Activated CD8-positive, alpha-beta memory T cell treated with anti-CD3 and anti-CD28 coated beads for 24 hours (primary cell): ENCODE measurements around the gene SLC28A1.

Experiments used
- DNase-seq: peaks from one replicate; pipeline ENCODE4 v3.0.0-alpha.2; 2020

SLC28A1 gene

GRCh38 chr15:84973492-84974460 is 89.3 kb downstream of the SLC28A1 start:
- DNase-seq = no peak

DNA sequence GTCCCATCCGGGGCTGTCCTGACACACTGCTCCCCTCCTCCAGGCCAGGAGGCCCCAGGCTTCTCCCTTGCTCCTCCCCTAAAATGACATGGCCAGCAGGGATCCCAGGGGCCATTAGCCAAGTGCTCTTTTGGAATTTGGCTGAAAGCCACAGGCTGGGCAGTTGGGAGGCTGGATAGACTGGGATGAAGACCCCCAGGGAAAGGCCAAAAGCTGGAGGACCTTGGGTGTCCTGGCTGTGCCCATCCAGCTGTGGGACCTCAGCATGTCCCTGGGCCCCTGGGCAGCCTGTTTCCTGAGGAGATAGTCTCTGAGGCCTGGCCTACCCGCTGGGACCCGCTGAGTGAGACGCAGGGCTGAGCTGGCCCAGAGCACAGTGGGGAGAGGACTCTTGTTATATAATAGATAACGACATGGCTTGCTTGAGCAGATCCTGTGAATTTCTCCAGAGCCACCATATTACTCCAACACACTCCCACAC is 91.4 kb downstream of the SLC28A1 start:
- peak; percentile 37 for DNase-seq

DNA sequence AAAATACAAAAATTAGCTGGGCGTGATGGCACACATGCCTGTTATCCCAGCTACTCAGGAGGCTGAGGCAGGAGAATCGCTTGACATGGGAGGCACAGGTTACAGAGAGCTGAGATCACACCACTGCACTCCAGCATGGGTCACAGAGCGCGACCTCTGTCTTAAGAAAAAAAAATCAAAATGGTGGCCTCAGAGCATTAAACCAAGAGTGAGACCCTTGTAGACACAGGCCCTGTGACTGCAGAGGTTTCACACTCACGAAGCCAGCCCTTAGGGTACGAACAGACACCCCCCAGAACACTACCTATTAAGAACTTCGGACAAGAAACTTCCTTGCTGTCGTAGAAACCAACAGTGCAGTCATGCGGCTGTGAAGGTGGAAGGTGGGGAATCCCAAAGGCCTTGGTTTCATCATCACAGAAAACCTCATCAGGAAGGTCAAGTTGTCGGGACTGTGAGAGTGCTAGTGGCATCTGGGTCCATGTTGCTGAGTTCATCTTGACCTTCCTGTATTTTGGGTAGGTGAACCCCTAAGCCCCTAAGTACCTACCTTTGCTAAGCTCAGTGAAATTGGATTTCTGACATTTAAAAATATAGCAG is 92.4 kb downstream of the SLC28A1 start:
- peak; percentile 7 for DNase-seq

- DNase-seq = peak; percentile 57
Measured at GRCh38 chr15:84979651-84980050, 95.2 kb downstream of the SLC28A1 start.

- DNase-seq = peak; percentile 97
Measured at GRCh38 chr15:84980196-84981053, 96.0 kb downstream of the SLC28A1 start.

GRCh38 chr15:84981054-84981710 is 96.7 kb downstream of the SLC28A1 start:
- no peak for DNase-seq

DNA sequence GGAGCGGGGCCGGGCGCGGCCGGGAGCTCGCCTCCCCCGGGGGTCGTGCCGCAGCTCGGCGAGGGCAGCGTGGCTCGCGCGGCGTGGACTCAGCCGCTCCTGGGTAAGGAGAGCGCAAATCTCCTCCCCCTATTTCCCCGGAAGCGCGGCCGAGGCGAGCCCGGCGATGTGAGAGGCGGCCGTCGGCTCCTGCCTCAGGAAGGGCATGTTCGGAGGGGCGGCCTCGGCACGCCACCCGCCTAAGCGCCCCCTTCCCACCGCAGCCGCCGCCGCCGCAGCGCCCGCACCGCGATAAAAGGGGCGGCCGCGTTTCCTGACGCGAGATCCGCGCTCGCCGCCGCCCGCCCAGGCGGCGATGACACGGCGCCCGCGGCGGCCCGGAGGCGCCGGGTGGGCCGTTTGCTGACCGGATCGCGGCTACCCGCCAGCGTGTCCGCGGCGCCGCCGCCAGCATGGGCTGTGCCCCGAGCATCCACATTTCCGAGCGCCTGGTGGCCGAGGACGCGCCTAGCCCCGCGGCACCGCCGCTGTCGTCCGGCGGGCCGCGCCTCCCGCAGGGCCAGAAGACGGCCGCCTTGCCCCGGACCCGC is 97.3 kb downstream of the SLC28A1 start, which contains the start of gene PDE8A:
Gene PDE8A (plus strand): TSS at position 146 of the 590 bp plus-strand sequence. CDS start 307 bp downstream, at position 453.
- no peak for DNase-seq

GRCh38 chr15:84982301-84982920 is 97.9 kb downstream of the SLC28A1 start:
- DNase-seq = peak; percentile 76

- DNase-seq = peak; percentile 7
Measured at GRCh38 chr15:84983294-84983693, 98.8 kb downstream of the SLC28A1 start.

GRCh38 chr15:84983711-84984110 is 99.2 kb downstream of the SLC28A1 start:
- peak; percentile 49 for DNase-seq

DNA sequence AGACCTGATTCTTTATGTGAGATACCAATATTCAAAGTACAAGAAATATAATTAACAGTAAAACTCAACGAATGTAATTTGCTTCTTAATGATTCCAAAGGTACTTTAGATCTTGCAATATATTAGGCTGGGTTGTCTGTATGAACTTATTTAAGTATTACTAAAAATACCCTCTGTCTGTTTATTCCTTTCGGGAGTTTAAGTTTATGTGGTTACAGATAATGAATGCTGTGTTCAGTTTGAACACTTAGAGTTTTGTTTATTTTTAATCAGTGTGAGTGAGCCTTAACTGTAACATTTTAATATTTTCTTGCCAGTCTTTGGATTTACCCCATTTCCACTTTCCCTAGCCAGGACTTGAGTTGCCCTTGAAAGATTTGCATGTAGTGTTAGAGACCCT is 100.7 kb downstream of the SLC28A1 start:
- no peak for DNase-seq

- DNase-seq = peak; percentile 42
Measured at GRCh38 chr15:84987351-84987750, 102.9 kb downstream of the SLC28A1 start.

- peak; percentile 43 for DNase-seq
Measured at GRCh38 chr15:84987949-84988624, 103.6 kb downstream of the SLC28A1 start.

DNA sequence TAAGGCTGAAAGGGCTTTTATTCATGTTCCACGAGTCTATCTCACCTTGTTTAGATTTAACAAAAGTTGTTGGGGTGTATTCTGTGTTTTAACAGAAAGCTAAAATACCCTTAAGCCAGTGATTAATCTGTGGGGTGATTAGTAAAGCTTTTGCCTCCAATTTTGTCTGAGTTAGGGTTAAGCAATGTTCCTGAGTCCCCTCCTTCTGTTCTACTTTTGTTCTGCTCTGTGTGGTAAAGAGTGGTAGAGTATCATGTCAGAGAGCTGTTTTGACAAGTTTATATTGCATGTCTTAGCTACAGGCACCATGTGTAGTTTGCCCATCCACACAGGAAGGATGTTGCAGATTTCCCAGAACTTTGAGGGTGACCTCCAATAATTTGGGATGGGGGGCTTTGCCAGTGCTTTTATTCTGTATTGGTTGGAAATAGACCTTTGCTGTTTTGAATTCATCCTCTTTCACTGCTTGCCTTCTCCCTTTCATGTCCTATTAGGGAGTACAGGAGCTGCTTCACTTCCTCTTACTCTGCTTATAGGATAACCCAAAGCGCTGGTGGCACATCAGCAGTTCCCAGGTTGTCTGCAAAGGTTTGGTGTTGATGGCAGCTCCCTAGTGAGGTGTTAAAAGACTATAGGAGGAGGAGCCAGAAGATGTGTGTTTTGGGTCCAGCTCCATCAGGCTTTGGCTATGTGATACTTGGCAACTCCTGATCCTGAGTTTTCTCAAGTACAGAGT is 104.6 kb downstream of the SLC28A1 start:
- peak; percentile 26 for DNase-seq

DNA sequence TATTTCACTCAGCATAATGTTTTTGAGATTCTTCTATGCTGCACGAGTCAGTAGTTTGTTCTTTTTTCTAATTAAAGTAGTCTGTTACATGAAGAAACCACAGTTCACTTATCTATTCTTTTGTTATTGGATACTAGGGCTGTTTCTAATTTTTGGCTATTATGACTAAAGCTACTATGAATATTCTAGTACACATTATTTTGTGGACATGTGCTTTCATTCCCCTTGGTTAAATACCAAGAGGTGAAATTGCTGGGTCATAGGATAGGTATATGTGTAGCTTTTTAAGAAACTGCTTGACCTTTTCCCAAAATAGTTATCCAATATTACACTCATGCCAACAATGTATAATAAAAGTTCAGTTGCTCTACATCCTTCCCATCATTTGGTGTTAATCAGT is 106.0 kb downstream of the SLC28A1 start:
- no peak for DNase-seq

GRCh38 chr15:84991014-84991712 is 106.7 kb downstream of the SLC28A1 start:
- no peak for DNase-seq

GRCh38 chr15:84992157-84992944 is 107.9 kb downstream of the SLC28A1 start:
- DNase-seq = no peak
